GM19395 (cell line): ENCODE measurements around the gene RGPD6.
A peak's percentile ranks its signal among the peaks of the same experiment; 100 is the strongest.
"Not testable (repeated sequence)": the region's sequence is repeated elsewhere in the genome, so short reads cannot be mapped to it uniquely, and the experiment has no call there.

Experiments
- ATAC-seq: cut with Tn5 transposase; IDR thresholded peaks from one replicate; pipeline ENCODE4 v1.9.1; 2021; ENCODE audit warnings: mild to moderate bottlenecking, moderate library complexity; ENCODE audit not compliant: unreplicated experiment

The RGPD6 gene

DNA sequence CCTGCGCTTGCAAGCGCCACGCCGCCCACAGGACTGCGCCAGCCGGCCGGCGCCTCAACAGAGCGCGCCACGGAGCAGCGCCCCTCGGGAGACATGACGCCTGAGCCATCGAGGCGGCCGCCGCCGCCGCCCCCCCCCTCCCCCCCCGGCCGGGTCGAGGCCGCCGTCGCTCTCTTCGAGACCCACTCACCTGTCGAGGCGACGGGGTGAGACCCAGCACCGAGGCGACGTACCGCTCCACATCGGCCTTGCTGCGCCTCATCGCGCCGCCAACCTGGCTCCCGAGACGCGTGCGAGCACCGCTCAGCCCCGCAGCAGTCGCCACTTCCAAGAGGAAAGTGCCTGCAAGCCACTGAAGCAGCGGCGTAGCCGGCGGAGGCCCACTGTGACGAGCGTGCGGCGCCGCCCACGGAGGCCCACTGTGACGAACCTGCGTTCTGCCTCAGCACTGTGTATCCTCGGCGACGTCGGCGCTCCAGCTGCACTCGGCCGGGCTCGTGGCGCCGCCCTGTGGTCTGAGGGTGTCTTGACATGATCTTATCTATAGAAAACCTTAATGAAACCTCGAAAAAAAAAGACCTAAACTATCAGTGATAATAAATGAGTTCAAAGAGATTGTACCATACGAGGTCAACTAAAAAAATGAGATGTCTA, at the start of gene RGPD6:
Gene RGPD6 (minus strand): TSS at position 460 of the 654 bp plus-strand sequence. CDS start 198 bp downstream, at position 262.
- peak; percentile 98 for ATAC-seq

DNA sequence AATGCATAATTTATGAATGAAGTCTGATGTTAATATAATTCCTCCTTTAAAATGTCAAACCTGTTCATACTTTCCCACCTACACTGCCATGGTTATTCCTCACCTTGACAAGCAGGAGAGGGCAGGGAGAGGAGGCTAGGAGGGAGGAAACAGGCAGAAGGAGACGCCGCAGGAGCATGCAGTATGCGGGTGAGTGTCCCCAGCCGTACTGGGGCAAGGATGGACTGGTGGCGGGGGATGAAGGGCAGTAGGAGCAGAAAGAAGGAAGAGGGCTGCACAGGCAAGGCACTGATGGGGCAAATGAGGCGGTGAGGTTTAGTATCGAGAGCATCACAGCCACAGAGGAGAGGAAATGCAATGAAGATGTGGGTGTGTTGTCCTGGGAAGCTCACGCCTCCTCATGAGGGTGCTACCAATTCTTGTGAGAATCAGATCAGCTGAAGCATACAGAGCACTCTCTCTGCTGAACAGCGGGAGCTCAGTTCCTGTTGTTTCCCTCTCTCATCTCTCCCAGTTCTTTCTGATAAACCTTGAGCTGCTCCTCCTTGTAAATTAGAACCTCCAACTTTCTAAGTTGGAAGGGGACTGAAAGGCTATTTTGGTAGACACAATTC, 42.4 kb upstream of the RGPD6 start:
- ATAC-seq = not testable (repeated sequence)

- ATAC-seq = not testable (repeated sequence)
These were observed 36.9 kb upstream of the RGPD6 start for GRCh38 chr2:110613927-110614326.

- ATAC-seq = not testable (repeated sequence)
These were observed 33.7 kb upstream of the RGPD6 start for GRCh38 chr2:110610613-110611250.

DNA sequence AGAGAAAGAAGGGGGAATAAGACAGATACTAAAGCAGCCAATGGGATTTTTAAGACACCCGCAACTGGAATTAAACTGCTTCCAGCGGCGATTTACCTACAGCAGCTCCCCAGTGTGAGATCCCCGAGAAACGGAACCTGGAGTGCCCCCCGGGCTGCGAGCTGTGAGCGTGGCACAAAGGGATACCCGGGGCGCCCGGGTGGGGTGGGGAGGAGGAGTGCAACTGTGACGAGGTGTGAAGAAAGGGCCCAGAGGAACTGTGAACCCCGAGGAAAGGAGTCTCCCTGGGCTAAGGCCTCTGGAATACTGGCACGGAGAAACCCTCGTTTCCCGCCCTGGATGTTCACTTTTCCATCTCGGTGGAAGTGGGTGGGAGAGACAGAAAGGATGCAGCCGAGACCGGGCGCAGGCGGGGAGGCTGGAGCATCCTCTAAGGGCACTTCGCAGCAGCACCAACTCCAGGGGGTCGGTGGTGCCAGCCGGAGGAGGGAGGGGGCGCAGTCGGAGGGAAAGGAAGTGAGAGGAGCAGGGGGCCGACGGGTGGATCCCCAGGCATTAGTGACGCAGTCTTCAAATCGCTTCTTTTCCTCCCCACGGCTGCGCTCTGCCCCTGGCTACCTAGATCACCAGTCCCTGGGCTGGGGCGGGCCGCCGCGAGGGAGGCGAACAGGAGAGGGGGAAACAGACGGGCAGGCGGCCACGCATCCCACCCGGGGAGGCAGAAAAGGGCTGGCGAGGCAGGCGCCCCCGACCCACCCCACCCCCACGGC, 33.0 kb upstream of the RGPD6 start:
- ATAC-seq = not testable (repeated sequence)

DNA sequence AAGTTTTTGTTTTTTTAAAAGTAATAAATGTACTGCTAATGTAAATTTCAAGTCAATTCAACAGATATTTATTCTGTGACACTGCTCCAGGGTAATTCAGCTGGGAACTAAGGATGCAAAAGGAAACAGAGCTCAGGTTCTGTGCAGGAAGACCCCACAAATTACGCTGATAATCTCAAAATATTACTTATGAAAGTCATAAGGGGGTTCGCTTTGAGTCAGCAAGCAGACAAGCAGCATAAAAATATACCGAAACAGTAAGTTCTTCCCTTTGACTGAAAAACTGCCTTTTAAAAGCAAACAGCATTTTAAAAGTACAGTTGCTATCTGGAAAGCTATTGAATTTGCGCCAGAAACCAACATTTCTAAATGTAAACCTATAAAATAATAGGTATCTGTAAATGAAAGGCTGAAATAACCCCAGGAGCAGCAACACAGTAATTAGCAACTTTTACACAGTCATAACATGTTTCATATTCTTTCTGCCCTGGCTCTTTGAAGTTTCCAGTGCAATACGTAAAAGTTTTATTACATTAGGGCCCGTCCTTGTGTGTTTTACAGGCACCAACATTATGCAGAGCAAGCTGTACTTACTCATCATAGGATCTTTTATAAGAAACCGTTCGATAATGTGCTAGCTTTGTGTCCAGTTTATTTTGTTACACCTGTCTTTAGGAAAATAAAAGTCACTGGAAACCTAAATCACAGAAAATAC, 31.9 kb upstream of the RGPD6 start:
- peak; percentile 46 for ATAC-seq

GRCh38 chr2:110605057-110605456, 28.0 kb upstream of the RGPD6 start:
- ATAC-seq = not testable (repeated sequence)

DNA sequence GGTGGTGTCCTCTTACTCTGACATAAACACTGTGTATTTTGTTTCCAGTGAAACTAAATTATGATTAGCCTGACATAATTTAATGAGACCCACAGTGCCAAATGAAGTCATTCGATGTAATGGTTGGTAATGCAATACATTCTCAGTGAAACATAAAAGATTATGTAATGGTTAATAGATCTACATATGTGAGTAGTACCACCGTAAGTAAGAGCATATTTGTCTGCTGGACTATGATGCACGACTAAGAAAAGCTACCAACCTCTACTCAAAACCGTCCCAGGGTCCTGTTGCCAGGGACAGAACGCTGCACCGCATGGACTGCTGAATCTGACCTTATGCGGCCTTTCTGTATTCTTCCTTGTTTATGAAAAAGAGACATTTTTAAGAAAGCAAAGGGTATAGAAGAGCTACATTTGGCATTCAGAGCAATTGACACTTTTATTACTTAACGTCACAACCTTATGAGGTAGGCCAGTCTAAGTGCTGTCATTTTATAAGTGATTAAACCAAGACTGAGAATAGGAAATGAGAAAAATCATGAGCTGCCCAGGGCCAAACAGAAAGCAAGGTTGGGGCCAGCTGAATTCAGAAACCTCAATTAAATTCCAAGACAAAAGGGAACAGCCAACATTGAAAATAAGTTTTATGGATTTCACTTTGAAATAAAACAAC, 27.0 kb upstream of the RGPD6 start:
- ATAC-seq = not testable (repeated sequence)

DNA sequence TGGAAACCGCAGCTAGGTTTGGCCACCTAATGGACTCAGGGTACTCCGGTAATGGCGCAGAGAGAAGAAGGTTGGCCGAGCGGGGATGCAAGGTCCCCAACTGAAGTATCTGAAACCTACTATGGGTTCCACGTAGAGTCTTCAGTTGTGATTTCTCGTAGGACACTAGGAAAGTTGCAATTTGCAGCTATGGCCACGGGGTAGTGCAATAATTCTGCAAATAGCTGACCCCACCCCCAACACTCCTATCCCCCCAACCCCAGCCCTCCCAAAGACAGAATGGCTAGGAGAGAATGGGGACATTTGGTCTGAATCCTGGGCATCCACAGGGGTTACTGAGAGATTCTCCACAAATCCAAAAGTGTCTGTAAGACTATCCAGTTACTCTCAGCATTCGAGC, 25.1 kb upstream of the RGPD6 start:
- ATAC-seq = not testable (repeated sequence)

DNA sequence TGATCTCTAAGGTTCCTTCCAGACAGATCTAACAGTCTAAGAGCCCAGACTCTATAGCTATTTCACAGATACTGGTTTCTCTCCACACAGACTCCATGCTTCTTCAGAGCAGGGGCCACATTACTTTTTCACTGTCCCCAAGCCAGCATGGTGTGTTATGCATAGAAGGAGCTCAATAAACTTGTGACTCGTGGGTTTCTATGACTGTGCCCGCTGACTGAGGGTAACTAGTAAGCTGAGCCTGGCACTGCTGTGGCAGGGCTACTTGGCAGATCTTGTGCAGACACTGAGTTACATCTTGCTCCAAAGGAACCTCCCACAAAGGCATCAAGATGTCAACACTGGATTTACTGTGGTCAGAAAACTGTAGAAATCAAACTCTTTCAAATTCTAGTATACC, 15.0 kb upstream of the RGPD6 start:
- ATAC-seq = not testable (repeated sequence)

DNA sequence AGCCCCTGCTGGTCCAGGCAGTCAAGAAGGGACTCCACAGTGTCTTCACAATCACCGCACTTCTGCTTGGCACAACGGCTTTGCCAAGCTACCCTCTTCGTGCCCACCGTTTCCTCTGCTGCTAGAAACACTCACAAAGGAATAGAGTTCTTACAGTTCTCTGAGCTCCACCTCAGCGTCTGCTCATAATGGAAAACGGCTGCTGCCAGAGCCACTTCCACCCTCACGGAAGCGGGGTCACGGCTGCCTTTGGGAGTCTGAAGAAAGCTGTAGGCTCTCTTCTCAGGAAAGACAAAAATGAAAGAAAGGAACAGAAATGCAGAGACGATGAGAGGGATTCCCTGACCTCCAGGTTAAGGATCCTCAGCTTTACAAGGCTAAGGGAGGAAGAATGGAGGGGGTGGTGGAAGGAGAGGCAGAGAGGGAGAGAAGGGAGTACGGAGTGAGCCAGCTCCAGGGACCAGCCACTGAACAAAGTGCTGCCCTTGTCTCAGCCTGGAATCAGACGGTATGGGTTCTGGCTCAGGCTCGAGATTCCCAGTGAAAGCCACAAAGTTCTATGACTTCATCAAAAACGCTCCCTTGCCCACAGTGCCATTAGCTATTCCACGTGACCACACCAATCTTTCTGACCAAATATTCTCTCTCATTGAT, 12.8 kb upstream of the RGPD6 start:
- not testable (repeated sequence) for ATAC-seq

DNA sequence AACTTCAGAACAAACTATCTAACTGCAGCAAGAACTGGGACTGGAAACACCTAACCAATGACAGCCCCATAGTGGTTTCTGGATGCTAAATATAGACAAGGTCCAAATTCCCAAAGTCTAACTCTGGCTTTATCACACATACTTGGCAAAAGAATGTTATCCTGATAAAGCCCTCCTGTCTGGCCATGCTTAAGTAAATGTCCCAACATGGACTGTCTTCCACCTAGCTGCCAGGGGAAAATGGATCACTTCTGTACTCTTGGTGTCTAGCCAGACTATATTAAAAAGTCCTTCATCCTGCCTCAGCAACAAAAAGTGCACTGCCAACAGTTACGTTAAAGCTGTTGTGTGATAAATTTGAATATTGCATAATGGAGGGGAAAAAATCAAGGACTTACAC, 11.5 kb upstream of the RGPD6 start:
- ATAC-seq = not testable (repeated sequence)

DNA sequence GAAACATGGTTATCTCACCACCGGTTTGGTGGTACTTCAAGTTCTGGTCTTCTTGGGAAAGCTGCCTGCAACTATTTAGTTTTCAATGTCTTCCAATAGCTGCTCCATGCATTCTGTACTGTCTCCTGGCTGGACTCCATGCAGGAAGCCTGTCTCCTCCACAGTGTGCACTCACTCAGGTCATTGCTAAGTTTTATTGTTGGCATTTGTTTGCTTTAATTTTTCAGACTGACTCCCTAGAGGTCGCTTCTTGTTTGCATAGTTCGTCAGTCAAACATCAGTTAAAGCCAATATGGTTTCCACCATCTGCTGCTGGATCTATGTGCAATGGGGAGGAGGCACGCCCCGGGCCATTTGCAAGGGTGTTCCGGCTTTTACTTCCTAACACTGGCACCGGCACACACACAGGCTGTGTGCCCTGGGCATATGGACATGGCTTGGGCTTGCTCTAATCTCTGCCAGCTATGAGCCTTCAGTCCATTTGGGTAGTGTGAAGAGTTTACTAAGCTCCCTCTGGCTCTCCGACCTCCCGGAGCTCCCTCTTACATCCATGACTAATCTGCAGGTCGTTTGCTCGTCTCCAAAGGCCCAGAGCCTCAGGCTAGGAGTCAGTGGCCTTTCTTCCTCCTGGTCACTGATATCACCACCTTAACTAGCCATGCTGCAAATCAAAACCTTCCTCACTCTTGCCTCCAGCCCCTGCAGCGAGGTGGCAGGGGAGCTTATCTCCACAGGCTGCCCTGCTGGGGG, 2.4 kb upstream of the RGPD6 start:
- ATAC-seq = not testable (repeated sequence)

GRCh38 chr2:110578429-110578828, 1.4 kb upstream of the RGPD6 start:
- ATAC-seq = not testable (repeated sequence)

DNA sequence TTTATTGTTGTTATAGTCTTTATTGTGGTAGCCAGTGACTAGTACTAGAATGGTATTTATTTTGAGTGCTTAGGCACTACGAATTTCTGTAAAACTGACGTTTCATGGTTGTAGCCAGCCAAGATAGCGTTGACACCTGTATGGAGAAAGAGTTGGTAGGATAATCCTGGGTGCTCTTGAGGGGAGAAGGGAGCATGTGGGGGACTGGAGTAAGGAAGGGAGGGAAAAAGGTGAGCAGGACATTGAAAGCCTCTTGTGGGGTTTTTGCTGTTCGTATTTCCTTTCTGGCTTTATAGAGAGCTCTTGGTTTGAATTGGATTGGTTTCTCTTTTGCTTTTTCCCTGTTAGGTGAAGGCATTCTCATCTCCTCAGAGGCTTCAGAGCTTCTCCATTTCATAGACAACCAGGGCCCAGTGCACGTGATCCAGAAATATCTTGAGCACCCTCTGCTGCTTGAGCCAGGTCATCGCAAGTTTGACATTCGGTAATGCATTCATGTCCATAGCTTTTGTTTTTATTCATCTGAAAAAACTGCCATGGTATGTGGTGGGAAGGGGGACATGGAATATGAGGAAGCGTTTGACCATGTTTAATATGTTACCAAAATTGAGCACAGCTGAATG, 77.2 kb downstream of the RGPD6 start:
- ATAC-seq = not testable (repeated sequence)

GRCh38 chr2:110496027-110496426, 81.0 kb downstream of the RGPD6 start:
- ATAC-seq = not testable (repeated sequence)

DNA sequence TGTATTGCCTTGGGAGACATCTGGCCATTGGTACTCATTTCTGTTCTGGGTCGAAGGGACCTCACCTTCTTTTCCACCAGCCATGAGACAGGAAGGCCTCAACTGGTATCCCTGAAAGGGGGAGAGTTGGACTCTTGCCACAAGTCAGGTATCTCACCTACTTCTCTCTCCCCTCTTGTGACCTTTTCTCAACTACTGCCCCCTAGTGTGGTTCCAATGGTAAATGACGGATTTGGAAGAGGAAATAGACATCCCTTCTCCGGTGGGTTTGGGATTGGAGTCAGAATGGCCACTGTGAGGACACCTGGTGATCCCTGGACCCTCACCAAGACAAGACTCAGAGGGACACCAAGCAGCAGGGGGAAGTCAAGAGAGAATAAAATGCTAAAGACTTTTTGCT, 82.5 kb downstream of the RGPD6 start:
- not testable (repeated sequence) for ATAC-seq

DNA sequence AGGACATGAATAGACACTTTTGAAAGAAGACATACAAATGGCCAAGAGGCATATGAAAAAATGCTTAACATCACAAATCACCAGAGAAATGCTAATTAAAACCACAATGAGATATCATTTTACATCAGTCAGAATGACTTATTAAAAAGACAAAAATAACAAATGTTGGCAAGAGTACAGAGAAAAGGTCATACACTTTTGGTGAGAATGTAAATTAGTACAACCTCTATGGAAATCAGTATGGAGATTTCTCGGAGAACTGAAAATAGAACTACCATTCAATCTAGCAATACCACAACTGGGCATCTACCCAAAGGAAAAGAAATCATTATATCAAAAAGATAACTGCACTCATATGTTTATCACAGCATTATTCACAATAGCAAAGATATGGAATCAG, 88.0 kb downstream of the RGPD6 start:
- not testable (repeated sequence) for ATAC-seq
